Inferior parietal cortex (tissue), 1 donor: ENCODE measurements around the gene NLN.
"Not testable (repeated sequence)": the region's sequence is repeated elsewhere in the genome, so short reads cannot be mapped to it uniquely, and the experiment has no call there.

Experiments
- DNase-seq: peaks from one replicate; pipeline ENCODE4 v3.0.0-alpha.2; 2016; ENCODE audit errors: extremely low spot score

NLN gene

DNA sequence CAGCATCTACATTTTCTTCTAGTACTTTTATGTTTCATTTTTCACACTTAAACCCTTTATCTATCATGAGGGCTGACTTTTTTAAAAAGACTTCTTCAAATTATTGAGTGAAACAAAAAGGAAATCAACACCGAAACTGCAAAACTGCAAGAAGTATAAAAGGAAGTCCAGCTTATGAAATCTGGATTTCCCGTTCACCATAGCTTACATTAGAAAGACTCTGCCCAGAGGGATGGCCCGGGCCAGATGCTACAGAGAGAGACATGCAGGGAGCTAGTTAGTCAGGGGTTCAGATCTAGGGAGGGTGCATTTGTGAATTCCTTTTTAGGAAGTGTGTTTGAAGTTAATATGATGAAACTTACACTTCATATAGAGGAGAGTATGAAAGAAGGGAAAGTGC is 10.0 kb downstream of the NLN start:
- DNase-seq: not testable (repeated sequence)

DNA sequence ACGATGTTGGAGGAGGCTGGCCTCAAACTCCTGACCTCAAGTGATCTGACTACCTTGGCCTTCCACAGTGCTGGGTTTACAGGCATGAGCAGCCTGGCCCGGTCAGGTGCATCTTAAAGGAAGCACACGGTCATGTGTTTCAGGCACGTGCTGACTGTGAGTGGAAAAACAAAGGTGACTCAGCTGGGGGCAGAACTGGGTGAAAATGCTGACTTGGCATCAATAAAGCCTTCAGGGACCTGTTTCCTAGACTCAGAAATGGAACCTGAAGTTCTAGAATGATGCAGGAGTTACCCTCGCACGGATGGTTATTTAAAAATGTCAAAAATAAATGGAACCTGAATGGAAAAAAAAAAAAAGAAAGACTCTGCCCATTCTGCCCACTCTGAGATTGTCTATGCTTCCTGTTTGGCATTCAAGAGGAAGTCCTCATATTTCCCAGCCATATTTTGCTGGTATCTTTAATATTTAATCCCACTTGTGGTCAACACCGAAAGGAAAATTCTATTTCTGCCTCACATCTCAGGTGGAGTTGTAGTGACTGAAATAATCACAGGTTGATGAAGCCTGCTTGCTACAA is 12.3 kb downstream of the NLN start:
- DNase-seq: not testable (repeated sequence)

DNA sequence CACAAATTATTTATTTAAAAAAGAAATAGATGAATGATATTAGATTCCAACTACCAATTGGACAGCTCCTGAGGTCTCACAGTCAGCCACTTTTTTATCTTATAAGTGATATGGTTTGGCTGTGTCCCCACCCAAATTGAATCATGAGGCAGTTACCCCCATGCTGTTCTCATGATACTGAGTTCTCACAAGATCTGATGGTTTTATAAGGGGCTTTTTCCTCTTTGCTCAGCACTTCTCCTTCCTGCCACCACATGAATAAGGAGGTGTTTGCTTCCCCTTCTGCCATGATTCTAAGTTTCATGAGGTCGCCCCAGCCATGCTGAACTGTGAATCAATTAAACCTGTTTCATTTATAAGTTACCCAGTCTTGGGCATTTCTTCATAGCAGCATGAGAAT is 12.9 kb downstream of the NLN start:
- no peak for DNase-seq

DNA sequence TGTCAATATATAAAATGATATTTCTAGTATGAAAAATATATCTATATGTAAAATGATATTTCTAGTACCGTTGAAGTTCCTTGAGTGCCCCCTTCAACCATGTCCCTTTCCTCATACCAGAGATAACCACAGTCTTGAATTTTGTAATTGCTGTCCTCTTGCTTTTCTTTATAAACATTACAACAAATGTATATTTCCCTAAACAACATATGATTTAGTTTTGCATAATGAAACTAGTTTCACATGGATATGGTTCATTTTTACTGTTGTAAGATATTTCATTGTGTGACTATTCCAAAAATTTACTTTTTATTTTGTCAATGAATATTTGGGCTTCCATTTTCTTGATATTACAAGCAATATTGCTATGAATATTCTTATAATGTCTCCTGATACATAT is 14.0 kb downstream of the NLN start:
- no peak for DNase-seq

DNA sequence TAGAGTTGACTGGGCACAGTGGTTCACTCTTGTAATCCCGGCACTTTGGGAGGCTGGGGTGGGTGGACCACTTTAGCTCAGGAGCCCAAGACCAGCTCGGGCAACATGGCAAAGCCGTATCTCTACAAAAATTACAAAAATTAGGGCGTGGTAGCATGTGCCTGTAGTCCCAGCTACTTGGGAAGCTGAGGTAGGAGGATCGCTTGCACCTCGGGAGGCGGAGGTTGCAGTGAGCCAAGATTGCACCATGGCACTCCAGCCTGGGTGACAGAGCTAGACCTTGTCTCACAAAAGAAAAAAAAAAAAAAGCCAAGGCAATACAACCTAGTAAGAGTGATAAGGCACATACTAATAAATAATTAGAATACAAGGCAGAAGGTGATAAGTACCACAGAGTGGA is 15.8 kb downstream of the NLN start:
- DNase-seq: no peak

DNA sequence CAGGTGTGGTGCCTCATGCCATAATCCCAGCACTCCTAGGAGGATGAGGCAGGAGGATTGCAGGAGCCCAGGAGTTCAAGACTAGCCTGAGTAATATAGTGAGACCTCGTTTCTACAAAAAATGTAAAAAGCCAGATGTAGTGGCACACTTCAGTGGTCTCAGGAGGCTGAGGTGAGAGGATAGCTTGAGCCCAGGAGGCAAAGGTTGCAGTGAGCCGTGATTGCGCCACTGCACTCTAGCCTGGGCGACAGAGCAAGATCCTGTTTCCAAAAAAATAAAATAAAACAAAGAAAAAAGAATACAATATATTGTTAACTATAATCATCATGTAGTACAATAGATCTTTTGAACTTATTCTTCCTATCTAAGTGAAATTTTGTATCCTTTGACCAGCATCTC is 16.3 kb downstream of the NLN start:
- no peak for DNase-seq

DNA sequence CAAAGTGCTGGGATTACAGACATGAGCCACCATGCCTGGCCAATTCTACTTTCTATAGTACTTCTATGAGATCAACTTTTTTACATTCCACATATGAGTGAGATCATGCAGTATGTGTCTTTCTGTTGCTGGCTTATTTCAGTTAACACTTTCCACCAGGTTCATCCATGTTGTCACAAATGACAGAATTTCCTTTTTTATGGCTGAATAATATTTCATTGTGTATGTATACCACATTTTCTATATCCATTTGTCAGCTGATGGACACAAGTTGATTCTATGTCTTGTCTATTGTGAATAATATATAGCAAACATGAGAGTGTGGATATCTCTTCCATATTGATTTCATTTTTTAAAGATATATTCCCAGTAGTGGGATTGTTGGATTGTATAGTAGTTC is 17.2 kb downstream of the NLN start:
- DNase-seq: no peak

DNA sequence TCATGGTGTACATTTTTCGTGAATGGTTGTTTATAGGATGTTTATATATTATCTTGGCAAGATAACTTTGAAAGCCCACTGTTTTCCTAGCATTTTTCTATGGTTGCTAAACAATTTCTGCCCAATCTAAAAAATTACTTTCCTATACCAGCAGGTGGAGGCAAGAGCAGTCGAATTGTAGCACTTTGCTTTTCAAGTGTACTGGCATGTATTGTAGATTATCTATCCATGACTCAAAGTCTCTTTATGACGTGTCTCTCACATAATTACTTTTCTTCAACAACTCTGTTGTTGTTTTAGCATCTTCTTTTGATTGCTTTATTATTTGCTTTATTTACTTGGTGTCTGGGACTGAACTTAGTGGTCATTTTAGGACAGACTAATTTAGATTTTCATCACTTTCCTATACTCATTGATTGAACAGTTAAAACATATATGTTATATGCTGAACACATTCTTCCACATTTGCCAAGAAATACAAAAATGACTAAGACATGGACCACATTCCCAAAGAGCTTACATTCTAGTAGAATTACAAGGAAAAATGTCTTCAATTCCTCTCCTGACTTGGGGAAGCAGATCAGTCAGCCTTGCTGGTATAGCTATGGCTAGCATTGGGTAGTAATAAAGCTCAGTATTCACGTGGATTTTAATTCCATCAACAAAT is 20.7 kb downstream of the NLN start:
- DNase-seq: peak; percentile 61

DNA sequence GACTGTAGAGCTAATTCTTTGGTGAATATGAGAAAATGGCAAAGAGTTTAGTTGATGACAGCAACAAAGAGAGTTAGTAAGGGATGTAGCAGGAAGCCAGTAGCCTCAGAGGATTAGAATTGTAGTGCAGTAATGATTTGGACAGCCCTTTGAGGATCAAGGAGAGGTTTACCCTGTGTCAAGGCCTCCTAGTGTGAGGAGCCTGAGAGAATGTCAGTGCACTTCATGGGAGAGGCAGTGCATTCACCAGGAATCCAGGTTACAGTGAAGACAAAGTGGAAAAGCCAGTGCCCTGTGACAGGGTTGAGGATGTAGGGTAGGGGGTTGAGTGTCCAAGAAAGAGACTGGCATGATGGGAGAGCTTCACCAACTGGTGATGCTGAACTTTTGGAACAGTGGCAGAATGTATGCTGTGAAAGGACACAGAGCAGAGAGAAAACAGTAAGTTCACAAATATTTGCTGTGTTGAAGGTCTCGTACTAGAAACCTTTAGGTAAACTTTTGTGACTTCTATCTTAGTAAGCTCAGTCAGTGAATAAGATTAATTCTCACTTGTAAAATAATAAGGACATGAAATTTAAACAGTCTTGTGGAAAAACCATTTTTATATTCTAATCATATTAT is 27.3 kb downstream of the NLN start:
- DNase-seq: no peak

DNA sequence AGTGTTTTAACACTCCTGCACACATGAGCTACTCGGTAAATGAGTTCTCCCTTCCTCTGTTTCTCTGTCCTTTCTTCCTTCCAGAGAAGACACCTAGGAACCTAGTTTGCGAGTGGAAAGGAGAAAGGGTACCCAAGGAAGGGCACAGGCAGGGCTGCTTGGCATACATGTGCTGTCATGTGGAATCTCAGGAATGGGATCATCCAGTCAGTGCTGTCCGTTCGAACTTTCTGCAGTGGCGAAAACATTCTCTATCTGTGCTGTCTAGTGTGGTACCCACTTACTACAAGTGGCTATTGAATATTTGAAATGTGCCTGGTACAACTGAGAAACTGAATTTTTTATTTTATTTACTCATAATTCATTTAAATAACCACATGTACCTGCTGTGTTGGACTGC is 28.0 kb downstream of the NLN start:
- no peak for DNase-seq

DNA sequence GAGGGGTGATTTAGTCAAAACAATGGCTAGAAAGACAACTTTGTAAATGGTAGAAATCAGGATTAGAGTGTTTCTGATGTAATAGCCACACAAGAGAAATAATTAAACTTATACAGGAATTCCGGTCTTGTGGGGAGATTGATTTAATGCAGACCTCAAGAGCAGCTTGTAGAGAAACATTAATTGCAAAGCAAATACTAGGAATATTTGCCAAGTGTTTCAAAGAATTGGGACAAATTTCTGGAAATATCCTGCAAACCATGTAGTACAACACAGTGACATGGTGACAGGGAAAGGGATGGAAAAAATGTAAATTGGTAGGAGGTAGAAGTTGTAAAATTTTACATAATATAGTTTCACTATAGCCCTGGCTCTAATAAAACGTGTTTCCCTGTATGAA is 28.9 kb downstream of the NLN start:
- DNase-seq: no peak

DNA sequence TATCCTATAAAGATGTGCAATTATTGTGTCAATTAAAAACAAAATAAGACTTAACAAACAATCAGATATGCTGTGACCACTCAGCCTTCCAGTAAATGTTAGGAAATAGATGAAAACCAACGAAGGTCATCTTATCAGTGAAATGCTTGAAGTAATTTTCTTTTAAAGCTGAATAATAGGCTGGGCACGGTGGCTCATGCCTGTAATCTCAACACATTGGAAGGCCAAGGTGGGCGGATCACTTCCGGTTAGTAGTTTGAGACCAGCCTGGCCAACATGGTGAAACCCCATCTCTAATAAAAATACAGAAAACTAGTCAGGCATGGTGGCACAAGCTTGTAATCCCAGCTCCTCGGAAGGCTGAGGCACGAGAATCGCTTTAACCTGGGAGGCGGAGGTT is 31.2 kb downstream of the NLN start:
- DNase-seq: no peak

DNA sequence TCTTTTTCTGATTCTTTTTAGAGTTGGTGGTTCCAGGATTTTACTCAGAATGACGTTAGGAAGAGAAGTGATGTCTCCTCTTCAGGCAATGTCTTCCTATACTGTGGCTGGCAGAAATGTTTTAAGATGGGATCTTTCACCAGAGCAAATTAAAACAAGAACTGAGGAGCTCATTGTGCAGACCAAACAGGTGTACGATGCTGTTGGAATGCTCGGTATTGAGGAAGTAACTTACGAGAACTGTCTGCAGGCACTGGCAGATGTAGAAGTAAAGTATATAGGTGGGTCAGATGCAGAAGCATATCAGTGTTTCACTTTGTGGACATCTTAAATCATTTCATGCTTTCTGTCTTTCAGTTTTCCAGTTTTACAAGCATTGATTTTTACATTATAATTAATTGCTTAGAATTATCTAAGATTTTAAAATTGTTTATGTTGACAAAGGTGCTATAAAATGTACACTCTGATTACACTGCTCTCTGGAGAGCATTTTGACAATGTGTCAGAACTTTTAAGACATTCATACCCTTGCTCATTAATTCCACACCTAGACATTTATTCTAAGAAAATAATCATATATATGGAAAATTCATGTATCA is 36.6 kb downstream of the NLN start:
- DNase-seq: no peak

DNA sequence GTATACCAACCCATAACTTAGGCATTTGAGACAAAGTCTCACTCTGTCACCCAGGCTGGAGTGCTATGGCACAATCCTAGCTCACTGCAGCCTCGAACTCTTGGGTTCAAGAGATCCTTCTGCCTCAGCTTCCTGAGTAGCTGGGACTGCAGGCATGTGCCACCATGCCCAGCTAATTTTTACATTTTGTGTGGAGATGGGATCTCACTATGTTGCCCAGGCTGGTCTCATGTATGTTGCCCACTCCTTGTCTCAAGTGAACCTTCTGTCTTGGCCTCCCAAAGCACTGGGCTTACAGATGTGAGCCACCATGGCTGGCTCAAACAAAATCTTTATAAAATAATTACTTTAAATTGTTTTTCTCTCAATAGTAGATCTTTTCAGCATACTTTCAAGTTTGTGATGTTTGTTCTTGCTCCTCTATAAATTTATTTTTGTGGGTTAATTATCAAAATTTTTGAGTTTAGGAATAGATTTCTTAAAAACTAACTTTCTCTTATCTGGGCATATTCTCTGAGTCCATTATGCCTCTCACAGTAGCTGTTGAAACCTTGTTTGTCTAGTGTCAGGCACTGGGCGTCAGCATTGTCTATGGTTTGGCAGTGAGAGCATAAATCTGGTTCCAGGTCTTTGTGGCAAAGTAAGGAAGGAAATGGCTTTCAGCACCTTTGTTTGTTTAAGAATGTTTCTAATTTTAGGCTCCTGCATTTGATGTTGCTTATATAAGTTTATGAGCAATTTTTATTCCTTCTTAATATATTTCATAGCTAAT is 38.7 kb downstream of the NLN start:
- DNase-seq: peak; percentile 73

DNA sequence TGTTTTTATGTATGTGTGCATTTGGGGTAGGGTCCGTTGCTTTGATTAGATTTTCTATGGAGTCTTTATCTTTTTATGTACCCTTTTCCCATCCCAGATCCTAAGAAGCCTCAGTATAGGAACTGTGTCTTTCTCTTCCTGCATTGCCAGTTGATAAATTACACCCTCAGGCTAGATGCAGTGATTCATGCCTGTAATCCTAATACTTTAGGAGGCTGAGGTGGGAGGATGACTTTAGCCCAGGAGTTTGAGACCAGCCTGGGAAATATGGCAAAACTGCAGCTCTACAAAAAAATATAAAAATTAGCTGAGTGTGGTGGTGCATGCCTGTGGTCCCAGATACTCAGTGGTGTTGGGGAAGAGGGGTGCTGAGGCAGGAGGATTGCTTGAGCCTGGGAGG is 40.2 kb downstream of the NLN start:
- no peak for DNase-seq

DNA sequence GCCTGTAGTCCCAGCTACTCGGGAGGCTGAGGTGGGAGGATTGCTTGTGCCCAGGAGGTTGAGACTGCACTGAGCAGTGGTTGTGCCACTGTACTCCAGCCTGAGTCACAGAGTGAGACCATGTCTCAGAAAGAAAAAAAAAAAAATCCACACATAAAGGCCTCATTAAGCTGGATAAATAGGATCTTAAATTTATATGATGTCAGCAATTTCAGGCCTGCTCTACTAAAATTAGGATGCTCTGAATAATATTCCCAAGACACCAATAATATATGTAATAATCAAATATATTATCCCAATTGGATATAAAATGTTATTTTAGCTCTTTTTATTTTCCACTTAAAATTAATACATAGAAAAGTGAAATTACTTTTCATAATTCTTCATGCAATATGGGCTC is 43.6 kb downstream of the NLN start:
- no peak for DNase-seq

DNA sequence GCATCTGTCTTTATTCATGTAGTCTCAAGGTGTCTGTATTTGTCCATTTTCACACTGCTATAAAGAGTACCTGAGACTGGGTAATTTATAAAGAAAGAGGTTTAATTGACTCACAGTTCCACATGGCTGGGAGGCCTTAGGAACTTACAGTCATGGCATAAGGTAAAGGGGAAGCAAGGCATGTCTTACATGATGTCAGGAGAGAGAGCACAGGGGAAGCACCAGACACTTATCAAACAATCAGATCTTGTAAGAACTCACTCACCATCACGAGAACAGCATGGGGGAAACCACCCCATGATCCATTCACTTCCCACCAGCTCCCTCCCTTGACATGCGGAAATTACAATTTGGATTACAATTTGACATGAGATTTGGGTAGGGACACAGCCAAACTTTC is 44.2 kb downstream of the NLN start:
- DNase-seq: no peak

DNA sequence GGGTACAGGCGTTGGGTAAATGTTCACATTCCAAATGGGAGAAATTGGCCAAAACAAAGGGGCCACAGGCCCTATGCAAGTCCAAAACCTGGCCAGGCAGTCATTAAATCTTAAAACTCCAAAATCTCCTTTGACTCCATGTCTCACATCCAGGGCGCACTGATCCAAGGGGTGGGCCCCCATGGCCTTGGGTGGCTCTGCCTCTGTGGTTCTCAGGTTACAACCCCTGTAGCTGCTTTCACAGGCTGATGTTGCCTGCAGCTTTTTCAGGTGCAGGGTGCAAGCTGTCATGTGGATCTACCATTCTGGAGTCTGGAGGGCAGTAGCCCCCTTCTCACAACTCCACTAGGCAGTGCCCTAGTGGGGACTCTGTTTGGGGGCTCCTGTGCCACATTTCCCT is 44.8 kb downstream of the NLN start:
- DNase-seq: no peak

DNA sequence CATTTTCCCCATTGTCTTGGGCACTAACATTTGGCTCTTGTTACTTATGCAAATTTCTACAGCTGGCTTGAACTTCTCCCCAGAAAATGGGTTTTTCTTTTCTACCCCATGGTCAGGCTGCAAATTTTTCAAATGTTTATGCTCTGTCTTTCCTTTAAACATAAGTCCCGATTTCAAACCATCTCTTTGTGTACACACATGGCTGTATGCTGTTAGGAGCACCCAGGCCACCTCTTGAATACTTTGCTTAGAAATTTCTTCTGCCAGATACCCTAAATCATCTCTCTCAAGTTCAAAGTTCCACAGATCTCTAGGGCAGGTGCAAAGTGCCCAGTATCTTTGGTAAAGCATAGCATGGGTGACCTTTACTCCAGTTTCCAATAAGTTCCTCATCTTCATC is 45.6 kb downstream of the NLN start:
- DNase-seq: no peak

DNA sequence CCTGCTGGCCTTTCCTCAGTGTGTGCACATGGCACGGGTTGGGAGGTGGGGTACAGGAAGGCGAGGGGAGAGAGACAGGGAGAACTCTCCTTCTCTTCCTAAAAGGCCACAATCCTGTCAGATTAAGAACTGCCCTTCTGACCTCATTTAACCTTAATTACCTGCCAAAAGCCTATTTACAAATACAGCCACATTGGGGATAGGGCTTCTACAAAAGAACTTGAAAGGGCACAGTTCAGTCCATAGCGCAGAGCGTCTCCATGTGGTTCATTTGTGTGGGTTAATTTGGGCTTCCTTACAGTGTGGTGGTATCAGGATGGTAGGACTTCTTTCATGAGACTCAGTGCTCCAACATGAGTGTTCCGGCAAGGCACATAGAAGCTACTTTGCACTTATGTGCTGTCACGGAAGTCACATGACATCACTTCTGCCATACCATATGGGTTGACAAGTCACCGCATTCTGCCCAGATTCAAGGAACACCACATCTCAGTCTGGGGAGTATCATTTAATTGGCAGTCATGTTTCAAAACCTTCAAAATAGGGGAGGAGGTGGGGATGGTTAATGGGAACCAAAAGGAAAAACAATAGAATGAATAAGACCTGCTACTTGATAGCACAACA is 46.8 kb downstream of the NLN start:
- DNase-seq: no peak

DNA sequence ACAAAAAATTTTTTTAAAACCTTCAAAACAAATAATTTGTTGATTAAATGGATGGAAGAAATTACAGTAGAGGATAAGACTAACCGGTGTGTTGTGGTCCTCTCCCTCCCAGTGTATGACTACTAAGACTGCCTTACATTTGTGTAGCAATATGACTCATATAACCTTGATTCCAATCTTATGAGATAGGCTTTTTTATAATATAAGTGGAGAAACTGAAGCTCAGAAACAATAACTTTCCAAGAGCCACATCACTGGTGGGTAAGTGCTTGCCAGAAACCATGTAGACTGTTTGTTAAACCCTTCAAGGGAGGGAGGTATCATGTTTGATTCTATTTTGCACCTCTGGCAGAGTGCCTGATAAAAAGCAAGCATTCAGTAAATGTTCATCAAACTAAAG is 47.5 kb downstream of the NLN start:
- no peak for DNase-seq

DNA sequence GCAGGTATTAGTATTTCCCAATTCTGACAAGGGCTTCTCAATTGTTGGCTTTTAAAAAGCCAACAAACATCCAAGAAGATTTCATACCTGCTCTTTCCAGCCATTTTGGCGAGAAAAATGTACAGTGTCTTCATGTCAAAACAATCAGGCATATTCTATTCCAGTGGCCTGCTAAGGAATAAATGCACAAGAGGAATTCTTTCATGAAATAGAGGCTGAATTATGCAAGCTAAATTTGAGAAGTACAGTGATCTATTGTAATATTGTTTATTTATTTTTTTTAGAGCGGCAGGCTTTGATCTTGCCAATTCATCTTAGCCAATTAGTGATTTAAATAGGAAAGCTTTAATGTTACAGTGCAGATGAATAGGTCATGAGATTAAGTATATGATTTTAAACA is 49.3 kb downstream of the NLN start:
- DNase-seq: peak; percentile 39
